Gastrocnemius medialis (tissue), 4 donors: ENCODE measurements around the gene ZNF407.

Experiments
- POLR2A ChIP-seq, 2 donors: fragments of 450-650 bp; IDR thresholded peaks; one replicate each; pipeline ENCODE4 v1.6.1; 2017; ENCODE audit warnings: antibody characterized with exemption in 2 of 2, mild to moderate bottlenecking in 2 of 2, moderate library complexity in 2 of 2
- TF ChIP-seq, protein P1 (sequence below), 5 experiments: fragments of 450-650 bp in 3 of 5; fragments of 200-600 bp in 2 of 5; sonication (generic) in 2 of 5; IDR thresholded peaks in 4 of 5; conservative IDR thresholded peaks in 1 of 5; 1 replicate in 4 of 5; 2 replicates in 1 of 5; pipeline ENCODE4 v1.5.1; 2016 to 2019; ENCODE audit warnings: antibody characterized with exemption in 5 of 5, mild to moderate bottlenecking in 3 of 5, moderate library complexity in 3 of 5

DNA sequence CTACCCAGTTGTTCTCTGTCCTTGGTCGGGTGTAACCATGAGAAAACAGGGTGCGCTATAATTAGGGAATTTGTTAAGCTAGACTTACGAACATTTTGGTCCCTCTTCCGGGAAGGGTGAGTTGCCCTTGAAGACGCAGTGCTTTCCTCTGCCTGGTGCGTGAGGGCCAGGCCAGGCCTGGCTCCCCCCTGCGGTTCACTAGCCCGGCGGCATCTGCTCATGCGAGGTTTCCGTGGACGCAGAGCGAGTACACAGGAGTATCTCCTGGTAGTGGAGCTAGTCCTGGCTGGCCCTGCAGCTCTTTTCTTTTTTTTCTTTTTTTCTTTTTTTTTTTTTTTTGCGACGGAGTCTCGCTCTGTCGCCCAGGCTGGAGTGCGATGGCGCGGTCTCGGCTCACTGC is 462.5 kb downstream of the ZNF407 start:
- TF ChIP-seq, protein P1, sequence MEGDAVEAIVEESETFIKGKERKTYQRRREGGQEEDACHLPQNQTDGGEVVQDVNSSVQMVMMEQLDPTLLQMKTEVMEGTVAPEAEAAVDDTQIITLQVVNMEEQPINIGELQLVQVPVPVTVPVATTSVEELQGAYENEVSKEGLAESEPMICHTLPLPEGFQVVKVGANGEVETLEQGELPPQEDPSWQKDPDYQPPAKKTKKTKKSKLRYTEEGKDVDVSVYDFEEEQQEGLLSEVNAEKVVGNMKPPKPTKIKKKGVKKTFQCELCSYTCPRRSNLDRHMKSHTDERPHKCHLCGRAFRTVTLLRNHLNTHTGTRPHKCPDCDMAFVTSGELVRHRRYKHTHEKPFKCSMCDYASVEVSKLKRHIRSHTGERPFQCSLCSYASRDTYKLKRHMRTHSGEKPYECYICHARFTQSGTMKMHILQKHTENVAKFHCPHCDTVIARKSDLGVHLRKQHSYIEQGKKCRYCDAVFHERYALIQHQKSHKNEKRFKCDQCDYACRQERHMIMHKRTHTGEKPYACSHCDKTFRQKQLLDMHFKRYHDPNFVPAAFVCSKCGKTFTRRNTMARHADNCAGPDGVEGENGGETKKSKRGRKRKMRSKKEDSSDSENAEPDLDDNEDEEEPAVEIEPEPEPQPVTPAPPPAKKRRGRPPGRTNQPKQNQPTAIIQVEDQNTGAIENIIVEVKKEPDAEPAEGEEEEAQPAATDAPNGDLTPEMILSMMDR (IDR thresholded peaks at IDR 0.05 in 4 of 5, conservative IDR thresholded peaks at IDR 0.05 in 1 of 5), result no peak
- TF ChIP-seq POLR2A (IDR thresholded peaks at IDR 0.05), result no peak
